Non-pigmented ciliary epithelial cell (primary cell): ENCODE measurements around the gene FRG2C.
"Not testable (repeated sequence)": the region's sequence is repeated elsewhere in the genome, so short reads cannot be mapped to it uniquely, and the experiment has no call there.

Source experiments
- DNase-seq: peaks from one replicate; pipeline ENCODE4 v3.0.0-alpha.2; 2010; ENCODE audit warnings: low read depth

Gene FRG2C

GRCh38 chr3:75669348-75670297 is 5.5 kb downstream of the FRG2C start:
- DNase-seq, result not testable (repeated sequence)

GRCh38 chr3:75670298-75671286 is 6.5 kb downstream of the FRG2C start:
- DNase-seq, result peak; percentile 22

- not testable (repeated sequence) for DNase-seq
These were observed 7.4 kb downstream of the FRG2C start for GRCh38 chr3:75671287-75672139.

- not testable (repeated sequence) for DNase-seq
These were observed 8.1 kb downstream of the FRG2C start for GRCh38 chr3:75672140-75672775.

- not testable (repeated sequence) for DNase-seq
These were observed 19.8 kb downstream of the FRG2C start for GRCh38 chr3:75683965-75684364.

- DNase-seq, result no peak
These were observed 23.2 kb downstream of the FRG2C start for GRCh38 chr3:75687323-75687722.

GRCh38 chr3:75692061-75692460 is 27.9 kb downstream of the FRG2C start:
- DNase-seq, result no peak
